Esophagus squamous epithelium (tissue), 4 donors: ENCODE measurements around the gene TMEM89.

Experiments
- CTCF ChIP-seq, 6 experiments: fragments of 450-650 bp in 4 of 6; fragments of 200-600 bp in 2 of 6; sonication (generic) in 2 of 6; IDR thresholded peaks; one replicate each; pipeline ENCODE4 v1.5.1; 2016 to 2019; ENCODE audit warnings: antibody characterized with exemption in 6 of 6, mild to moderate bottlenecking in 4 of 6, moderate library complexity in 4 of 6
- POLR2A ChIP-seq, 4 donors: fragments of 450-650 bp; IDR thresholded peaks; one replicate each; pipeline ENCODE4 v1.6.1; 2017; ENCODE audit warnings: antibody characterized with exemption in 4 of 4, mild to moderate bottlenecking in 4 of 4, moderate library complexity in 3 of 4

- TF ChIP-seq CTCF (IDR thresholded peaks at IDR 0.05) (no peak), POLR2A (IDR thresholded peaks at IDR 0.05) (no peak)
These were observed 26.1 kb upstream of the TMEM89 start for GRCh38 chr3:48647714-48648113.
